GM20000 (cell line): ENCODE data around the gene TMEM245.

Experiments
- DNase-seq: peaks from one replicate; pipeline ENCODE4 v3.0.0; 2012; ENCODE audit warnings: low spot score
- TF ChIP-seq, protein P1 (sequence below): IDR thresholded peaks from 2 replicates; pipeline ENCODE4 v1.5.1; 2012; ENCODE audit warnings: mild to moderate bottlenecking, control low read depth; ENCODE audit errors: extremely low read depth, missing control alignments

Gene TMEM245

DNA sequence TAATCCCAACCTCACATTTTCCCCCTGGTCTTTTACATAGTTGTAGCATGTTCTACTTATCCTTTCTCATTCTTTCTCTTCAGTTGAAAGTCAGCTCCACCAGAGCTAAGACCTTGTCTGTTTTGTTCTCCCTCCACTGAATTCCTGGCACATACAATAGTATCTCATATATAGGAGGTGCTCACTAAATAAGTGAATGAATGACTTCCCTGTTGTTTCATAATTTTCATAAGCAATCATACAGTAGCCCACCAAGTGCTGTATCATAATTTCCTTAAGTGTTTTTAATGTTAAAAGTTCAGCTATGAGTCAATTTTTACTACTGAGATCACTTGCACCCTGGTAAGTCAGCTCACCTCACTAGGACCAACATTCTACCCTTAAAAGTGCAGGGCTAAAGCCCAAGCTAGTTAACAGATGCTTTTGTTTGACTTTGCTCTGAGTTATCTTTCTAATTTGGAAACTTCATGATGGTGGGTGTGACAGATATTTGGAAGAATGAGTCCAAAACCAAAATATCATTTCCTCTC is 27.6 kb downstream of the TMEM245 start:
- no peak for DNase-seq

DNA sequence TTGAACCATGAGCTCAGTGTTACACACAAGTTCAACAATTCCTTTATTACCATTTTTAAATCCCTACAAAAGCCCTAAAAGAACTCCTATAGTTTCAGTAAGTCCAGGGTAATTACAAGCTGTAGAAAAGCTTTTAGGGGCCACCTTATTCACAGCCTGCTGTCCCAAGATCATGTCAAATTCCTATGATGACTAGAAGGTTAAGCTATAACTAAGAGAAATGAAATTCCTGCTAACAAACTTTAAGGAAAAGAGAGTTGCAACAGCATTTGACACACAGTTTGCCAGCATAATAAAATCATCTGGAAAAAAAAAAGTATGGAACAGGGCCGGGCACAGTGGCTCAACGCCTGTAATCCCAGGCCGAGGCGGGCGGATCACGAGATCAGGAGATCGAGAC is 31.5 kb downstream of the TMEM245 start:
- TF ChIP-seq, protein P1, sequence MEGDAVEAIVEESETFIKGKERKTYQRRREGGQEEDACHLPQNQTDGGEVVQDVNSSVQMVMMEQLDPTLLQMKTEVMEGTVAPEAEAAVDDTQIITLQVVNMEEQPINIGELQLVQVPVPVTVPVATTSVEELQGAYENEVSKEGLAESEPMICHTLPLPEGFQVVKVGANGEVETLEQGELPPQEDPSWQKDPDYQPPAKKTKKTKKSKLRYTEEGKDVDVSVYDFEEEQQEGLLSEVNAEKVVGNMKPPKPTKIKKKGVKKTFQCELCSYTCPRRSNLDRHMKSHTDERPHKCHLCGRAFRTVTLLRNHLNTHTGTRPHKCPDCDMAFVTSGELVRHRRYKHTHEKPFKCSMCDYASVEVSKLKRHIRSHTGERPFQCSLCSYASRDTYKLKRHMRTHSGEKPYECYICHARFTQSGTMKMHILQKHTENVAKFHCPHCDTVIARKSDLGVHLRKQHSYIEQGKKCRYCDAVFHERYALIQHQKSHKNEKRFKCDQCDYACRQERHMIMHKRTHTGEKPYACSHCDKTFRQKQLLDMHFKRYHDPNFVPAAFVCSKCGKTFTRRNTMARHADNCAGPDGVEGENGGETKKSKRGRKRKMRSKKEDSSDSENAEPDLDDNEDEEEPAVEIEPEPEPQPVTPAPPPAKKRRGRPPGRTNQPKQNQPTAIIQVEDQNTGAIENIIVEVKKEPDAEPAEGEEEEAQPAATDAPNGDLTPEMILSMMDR, result no peak
- no peak for DNase-seq

More for the DNA sequence above, 27.6 kb downstream of the TMEM245 start:
- TF ChIP-seq, protein P1, result no peak

DNA sequence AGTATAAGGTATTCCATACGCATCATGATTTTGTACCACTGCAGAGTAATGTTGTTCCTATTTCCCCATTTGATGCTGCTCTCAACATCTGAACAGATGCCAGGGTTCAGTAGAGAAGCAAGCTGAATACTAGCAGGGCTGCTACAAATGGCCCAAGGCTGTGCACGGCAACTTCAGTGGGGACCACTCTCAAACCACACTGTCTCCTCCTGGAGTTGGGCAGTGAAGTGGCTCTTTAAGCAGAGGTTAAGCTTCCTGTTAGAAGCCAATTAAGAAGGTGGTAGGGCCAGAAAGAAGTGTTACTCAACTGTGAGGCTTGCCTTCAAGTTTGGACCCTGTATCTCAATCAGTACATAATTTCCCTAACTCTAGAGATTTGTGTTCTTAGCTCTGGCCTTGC is 32.0 kb downstream of the TMEM245 start:
- TF ChIP-seq, protein P1, result no peak

DNA sequence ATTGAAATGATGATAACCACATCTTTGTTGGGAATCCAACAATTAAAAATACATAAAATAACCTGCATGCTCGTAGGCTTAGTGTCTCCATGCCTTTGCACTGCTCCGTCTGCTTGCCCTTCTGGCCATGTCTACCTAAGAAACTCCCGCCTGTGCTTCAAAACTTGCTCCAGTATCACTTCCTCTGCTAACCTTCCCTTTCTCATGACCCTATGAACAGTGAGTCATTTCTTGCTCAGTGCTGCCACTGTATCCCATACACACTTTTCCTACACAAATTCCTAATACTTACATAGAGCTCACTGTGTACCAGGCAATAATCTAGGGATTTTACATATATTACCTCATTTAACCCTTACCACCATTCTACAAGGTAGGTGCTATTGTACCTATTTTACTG is 33.5 kb downstream of the TMEM245 start:
- DNase-seq, result peak; percentile 37
- TF ChIP-seq, protein P1, result no peak

More for the DNA sequence above, 32.0 kb downstream of the TMEM245 start:
- no peak for DNase-seq

DNA sequence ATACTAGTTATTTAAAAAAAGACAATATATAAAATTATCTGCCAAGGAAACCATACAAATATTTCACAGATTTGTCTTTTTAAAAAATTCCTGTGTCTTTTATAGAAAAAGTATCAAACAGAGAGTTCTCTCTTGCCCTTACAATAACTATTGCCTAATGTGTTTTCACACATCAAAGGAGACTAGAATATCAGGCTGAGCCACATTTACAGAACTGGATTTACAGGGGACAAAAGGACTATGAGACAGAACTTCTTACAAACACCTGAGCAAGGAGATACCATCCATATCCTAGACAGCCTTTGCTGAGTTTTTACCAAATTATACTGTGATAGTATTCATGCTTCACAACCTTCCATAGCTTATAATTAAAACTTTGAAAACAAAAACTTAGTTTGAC is 34.2 kb downstream of the TMEM245 start:
- TF ChIP-seq, protein P1, result no peak
- no peak for DNase-seq

DNA sequence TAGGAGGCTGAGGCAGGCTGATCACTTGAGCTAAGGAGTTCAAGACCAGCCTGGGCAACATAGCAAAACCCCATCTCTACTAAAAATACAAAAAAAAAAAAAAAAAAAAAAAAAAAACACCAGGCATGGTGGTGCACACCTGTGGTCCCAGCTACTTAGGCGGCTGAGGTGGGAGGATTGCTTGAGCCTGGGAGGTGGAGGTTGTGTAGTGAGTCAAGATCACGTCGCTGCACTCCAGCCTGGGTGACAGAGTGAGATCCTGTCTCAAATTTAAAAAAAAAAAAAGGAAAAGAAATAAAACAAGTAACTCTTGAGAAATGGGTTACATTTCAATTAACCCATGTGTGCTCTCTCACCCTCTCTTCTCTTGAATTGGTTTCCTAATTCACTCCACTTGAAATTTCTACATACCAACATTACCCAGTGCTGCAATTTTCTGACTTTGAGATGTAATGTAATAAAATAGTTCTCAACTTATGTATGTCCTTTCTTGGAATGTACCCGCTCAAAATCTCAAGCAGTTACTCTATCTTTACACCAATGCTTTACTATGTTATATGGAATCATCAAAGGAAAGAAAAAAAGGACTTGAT is 35.8 kb downstream of the TMEM245 start:
- DNase-seq, result no peak
- TF ChIP-seq, protein P1, result no peak

DNA sequence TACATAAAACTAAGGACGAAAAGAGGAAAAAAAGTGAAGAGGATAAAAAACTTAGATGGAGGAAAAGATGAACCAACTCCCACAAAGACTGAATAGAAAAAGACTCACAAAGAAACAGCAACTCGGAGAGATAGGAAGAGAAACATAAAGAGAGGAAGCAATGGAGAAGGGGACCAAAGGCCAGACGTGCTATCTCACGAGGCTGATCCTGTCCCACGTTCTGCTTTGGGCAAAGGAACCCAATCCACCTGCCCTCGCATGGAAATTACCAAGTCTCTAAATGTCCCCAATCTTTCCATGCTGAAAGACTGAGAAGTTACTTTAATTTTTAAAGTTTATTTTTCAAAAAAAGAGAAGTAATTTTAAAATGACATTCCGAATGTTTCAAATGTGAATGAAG is 36.6 kb downstream of the TMEM245 start:
- TF ChIP-seq, protein P1, result no peak
- no peak for DNase-seq
